B cell (primary cell): ENCODE data around the gene POU2AF1. TPM values are rescaled to one million over a fixed set of nuclear protein-coding genes. Genes with fewer than 3 reads are reported as not detected.

Experiments used
- ATAC-seq: fragments of 200-7000 bp; cut with Tn5 transposase; one replicate; pipeline ENCODE4 v1.10.0; 2021; ENCODE audit warnings: low read depth, mild to moderate bottlenecking, moderate number of reproducible peaks, moderate library complexity
- CTCF ChIA-PET: fragments of 350-600 bp; sonication (Branson Sonifier 250); formaldehyde crosslinking; loops from one replicate; lab custom pipeline; 2021; ENCODE audit warnings: antibody characterized with exemption, inconsistent platforms; lab: Charles Lee
- POLR2A ChIA-PET: fragments of 350-600 bp; sonication (Branson Sonifier 250); formaldehyde crosslinking; loops from one replicate; lab custom pipeline; 2021; ENCODE audit warnings: antibody characterized with exemption; lab: Charles Lee
- DNase-seq: peaks from one replicate; pipeline ENCODE4 v3.0.0; 2013
- H2AFZ ChIP-seq: 2 replicates; pipeline ENCODE4 v1.6.1; 2012; ENCODE audit warnings: mild to moderate bottlenecking, low read depth, low read length; ENCODE audit not compliant: insufficient read depth, poor library complexity, severe bottlenecking
- H3K27ac ChIP-seq, 2 donors: 1 replicate in 1 of 2; 2 replicates in 1 of 2; pipeline ENCODE4 v1.5.1; 2012 to 2013; ENCODE audit warnings: low read length in 2 of 2, mild to moderate bottlenecking in 2 of 2, moderate library complexity in 1 of 2
- H3K27me3 ChIP-seq, 4 experiments: fragments of 200-600 bp in 1 of 4; sonication (generic) in 1 of 4; replicated peaks in 1 of 4; 1 replicate in 2 of 4; 2 replicates in 2 of 4; pipeline versions ENCODE4 v1.6.1 to v1.7.0; 2013 to 2016; ENCODE audit warnings: low read length in 3 of 4, mild to moderate bottlenecking in 2 of 4, mixed read lengths in 1 of 4, moderate library complexity in 1 of 4; ENCODE audit not compliant: insufficient read depth in 4 of 4, control insufficient read depth in 3 of 4; ENCODE audit errors: control extremely low read depth in 1 of 4
- H3K36me3 ChIP-seq, 2 experiments: replicated peaks in 1 of 2; 1 replicate in 1 of 2; 2 replicates in 1 of 2; pipeline versions ENCODE4 v1.6.1 to v1.7.1; 2013; ENCODE audit warnings: low read length in 1 of 2; ENCODE audit not compliant: insufficient read depth in 2 of 2, control insufficient read depth in 1 of 2; ENCODE audit errors: control extremely low read depth in 1 of 2, extremely low read depth in 1 of 2
- H3K4me1 ChIP-seq, 2 donors: fragments of 200-600 bp in 1 of 2; sonication (generic) in 1 of 2; 1 replicate in 1 of 2; 2 replicates in 1 of 2; pipeline versions ENCODE4 v1.5.1 to v1.6.1; 2013 to 2017; ENCODE audit warnings: low read length in 2 of 2; ENCODE audit not compliant: control insufficient read depth in 2 of 2, insufficient read depth in 2 of 2
- H3K4me2 ChIP-seq: replicated peaks from 2 replicates; pipeline ENCODE3; 2012; ENCODE audit warnings: mild to moderate bottlenecking, low read depth, low read length; ENCODE audit not compliant: poor library complexity, severe bottlenecking
- H3K4me3 ChIP-seq, 5 experiments: fragments of 200-600 bp in 1 of 5; sonication (generic) in 1 of 5; 1 replicate in 3 of 5; 2 replicates in 2 of 5; pipeline versions ENCODE4 v1.5.1 to v1.7.0; 2011 to 2016; ENCODE audit warnings: low read length in 4 of 5, mild to moderate bottlenecking in 4 of 5, low read depth in 2 of 5, control low read depth in 1 of 5, moderate library complexity in 1 of 5; ENCODE audit not compliant: insufficient read depth in 1 of 5; ENCODE audit errors: control extremely low read depth in 1 of 5, extremely low read depth in 1 of 5
- H3K79me2 ChIP-seq: fragments of 200-600 bp; sonication (generic); one replicate; pipeline ENCODE4 v1.6.0; 2016; ENCODE audit warnings: low read length; ENCODE audit not compliant: control insufficient read depth, insufficient read depth
- H3K9ac ChIP-seq: fragments of 200-600 bp; sonication (generic); 2 replicates; pipeline ENCODE4 v1.6.1; 2017; ENCODE audit warnings: mild to moderate bottlenecking, low read length, moderate library complexity
- H3K9me3 ChIP-seq, 3 donors: one replicate each; pipeline versions ENCODE4 v1.6.1 to v1.7.1; 2013; ENCODE audit warnings: low read length in 2 of 3; ENCODE audit not compliant: control insufficient read depth in 2 of 3, insufficient read depth in 1 of 3; ENCODE audit errors: control extremely low read depth in 1 of 3
- H4K20me1 ChIP-seq: 2 replicates; pipeline ENCODE4 v1.6.0; 2012; ENCODE audit warnings: mild to moderate bottlenecking, low read length; ENCODE audit not compliant: insufficient read depth, control insufficient read depth, poor library complexity, severe bottlenecking
- H3K27ac Mint-ChIP-seq: one replicate; pipeline ENCODE4 v1.8.0; 2021; ENCODE audit warnings: mixed read lengths
- H3K27me3 Mint-ChIP-seq: one replicate; pipeline ENCODE4 v1.8.0; 2021; ENCODE audit warnings: mixed read lengths
- H3K4me1 Mint-ChIP-seq: one replicate; pipeline ENCODE4 v1.8.0; 2021; ENCODE audit warnings: mixed read lengths
- H3K4me3 Mint-ChIP-seq: one replicate; pipeline ENCODE4 v1.8.0; 2021; ENCODE audit warnings: mixed read lengths
- H3K9me3 Mint-ChIP-seq: one replicate; pipeline ENCODE4 v1.8.0; 2022; ENCODE audit warnings: mixed read lengths; ENCODE audit not compliant: insufficient read depth
- EZH2 ChIP-seq: IDR thresholded peaks from 2 replicates; pipeline ENCODE4 v1.6.1; 2012; ENCODE audit warnings: borderline replicate concordance, low read depth, mild to moderate bottlenecking, moderate library complexity, low read length; ENCODE audit not compliant: insufficient read depth, poor library complexity, severe bottlenecking
- WGBS: methylation state at CpG from one replicate; pipeline ENCODE4 v1.1.5; 2013; ENCODE audit warnings: missing lambda C conversion rate; ENCODE audit not compliant: insufficient coverage; 5-methylcytosine and 5-hydroxymethylcytosine counted together
- intact Hi-C: fragments of 100-400 bp; cut with micrococcal nuclease; formaldehyde crosslinking; loops from one replicate; pipeline ENCODE4 v1.10.0; 2022
- polyA plus RNA-seq: library from polyadenylated mRNA; depleted of rRNA; stranded (reverse); fragments of >200 nt; gene quantifications from 2 replicates; pipeline ENCODE4 v1.2.3, GENCODE V29; 2012
- total RNA-seq, 2 donors: library from RNA; stranded (reverse); fragments of 120-200 nt in 1 of 2; gene quantifications; 1 replicate in 1 of 2; 2 replicates in 1 of 2; pipeline versions ENCODE4 v1.2.3 to v1.2.4, GENCODE V29; 2013 to 2022
- TF ChIP-seq, protein P1 (sequence below): fragments of 200-600 bp; IDR thresholded peaks from one replicate; pipeline ENCODE4 v1.8.0; 2022; ENCODE audit warnings: antibody characterized with exemption, mild to moderate bottlenecking

POU2AF1 gene
- total and polyA plus RNA-seq, 2 donors (not counting 1 experiment from before 2014, with no cell fraction given) = 308 to 407 TPM

DNA sequence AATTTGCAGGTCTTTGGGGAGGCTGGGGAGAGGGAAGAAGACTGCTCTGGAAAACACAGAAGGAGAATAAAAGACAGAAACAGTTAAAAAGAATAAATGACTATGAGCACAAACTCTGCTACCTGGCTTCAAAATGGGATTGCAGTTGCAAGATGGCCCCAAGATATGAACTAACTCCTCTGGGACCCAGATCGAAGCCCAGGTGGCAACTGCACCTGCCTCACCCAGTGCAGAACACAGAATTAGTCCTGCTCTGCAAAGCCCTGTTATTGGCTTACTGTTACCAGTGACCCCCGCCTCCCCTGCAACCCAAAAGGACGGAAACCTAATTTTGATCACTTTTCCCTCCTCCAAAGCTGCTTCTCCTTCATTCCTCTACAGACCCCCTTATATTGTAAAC lies 35.9 kb upstream of the POU2AF1 start:
- intact Hi-C loops = loop anchor here (5.0 kb wide), 1 partner anchor 238 kb away; no protein-coding TSS in a partner anchor
- TF ChIP-seq, protein P1, sequence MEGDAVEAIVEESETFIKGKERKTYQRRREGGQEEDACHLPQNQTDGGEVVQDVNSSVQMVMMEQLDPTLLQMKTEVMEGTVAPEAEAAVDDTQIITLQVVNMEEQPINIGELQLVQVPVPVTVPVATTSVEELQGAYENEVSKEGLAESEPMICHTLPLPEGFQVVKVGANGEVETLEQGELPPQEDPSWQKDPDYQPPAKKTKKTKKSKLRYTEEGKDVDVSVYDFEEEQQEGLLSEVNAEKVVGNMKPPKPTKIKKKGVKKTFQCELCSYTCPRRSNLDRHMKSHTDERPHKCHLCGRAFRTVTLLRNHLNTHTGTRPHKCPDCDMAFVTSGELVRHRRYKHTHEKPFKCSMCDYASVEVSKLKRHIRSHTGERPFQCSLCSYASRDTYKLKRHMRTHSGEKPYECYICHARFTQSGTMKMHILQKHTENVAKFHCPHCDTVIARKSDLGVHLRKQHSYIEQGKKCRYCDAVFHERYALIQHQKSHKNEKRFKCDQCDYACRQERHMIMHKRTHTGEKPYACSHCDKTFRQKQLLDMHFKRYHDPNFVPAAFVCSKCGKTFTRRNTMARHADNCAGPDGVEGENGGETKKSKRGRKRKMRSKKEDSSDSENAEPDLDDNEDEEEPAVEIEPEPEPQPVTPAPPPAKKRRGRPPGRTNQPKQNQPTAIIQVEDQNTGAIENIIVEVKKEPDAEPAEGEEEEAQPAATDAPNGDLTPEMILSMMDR = no peak
- TF ChIP-seq EZH2 = no peak
- Histone ChIP-seq H3K4me2 (peak overlapping the region; percentile 76), H3K4me3 (peak overlapping the region in 1 of 5 experiments; percentile 28), H2AFZ (peak overlapping the region; percentile 81), H4K20me1 (no peaks in the 10 kb centered on the region), H3K9ac (peak overlapping the region; percentile 39), H3K36me3 (no peaks in the 10 kb centered on the region), H3K9me3 (peaks cover 0 to 8% (median 0%) of the 10 kb centered on the region in 3 donors), H3K79me2 (peaks cover 18% of the 10 kb centered on the region), H3K27ac (peak overlapping the region; percentile 98), H3K4me1 (peaks cover 86 to 95% of the 10 kb centered on the region in 2 donors), H3K27me3 (no peaks in the 10 kb centered on the region)
- ATAC-seq (no peak), DNase-seq (no peak)
- Mint-ChIP-seq H3K27me3 (no peaks in the 10 kb centered on the region), H3K9me3 (no peaks in the 10 kb centered on the region), H3K4me3 (peak overlapping the region; percentile 84), H3K4me1 (peaks cover 97% of the 10 kb centered on the region), H3K27ac (peak overlapping the region; percentile 98)
- 36% methylated on average over 3 of the region's 3 CpGs for WGBS
- POLR2A ChIA-PET = interaction anchor here (6.7 to 11.9 kb wide), 2 partner anchors 16 to 38 kb away, joined by 63 to 314 read pairs; partner anchors contain the start of gene POU2AF1
- CTCF ChIA-PET = interaction anchor here (0.5 to 27.6 kb wide), 8 partner anchors 8 to 602 kb away, joined by 3 to 922 read pairs (median 5); partner anchors contain the start of gene POU2AF1

DNA sequence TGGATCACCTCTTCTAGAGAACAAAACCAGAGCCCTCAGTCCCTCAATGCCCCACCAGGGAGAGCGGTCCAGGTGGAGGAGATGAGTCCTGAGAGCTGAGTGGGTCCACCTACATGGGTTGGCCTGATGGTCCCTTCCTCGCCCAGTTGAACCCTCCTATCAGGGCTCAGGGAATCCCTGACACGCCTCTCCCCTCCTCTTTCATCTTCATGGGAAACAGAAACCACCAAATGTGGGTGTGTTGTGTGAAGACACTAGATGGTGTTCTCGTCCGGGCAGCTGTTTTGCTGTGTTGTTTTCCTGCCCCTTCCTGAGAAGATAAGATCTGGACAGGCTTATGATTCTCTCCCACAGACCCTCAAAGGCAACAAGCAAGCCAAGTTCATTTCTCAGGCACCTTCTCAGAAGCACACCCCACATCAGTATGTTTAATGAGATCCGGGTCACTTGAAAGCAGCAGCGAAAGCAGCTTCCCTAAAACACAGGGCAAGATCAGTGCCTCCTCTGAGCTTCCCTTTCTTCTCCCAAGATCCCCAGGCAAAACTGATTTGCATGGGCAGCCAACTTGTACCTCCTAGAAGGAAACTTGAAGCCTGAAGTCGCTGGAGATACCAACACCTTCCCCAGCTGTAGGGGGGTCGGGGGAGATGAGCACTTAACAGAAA lies 35.3 kb upstream of the POU2AF1 start:
- H3K9ac ChIP-seq = peak overlapping the region; percentile 39
- ATAC-seq (no peak), DNase-seq (peak; percentile 61)
- TF ChIP-seq, protein P1 = no peak
- TF ChIP-seq EZH2 = no peak
- H3K4me2 ChIP-seq = peak overlapping the region; percentile 76
- H3K4me3 Mint-ChIP-seq = peak overlapping the region; percentile 84
- no peaks in the 10 kb centered on the region for H3K27me3 Mint-ChIP-seq
- H2AFZ ChIP-seq = peak overlapping the region; percentile 81
- H3K9me3 Mint-ChIP-seq = no peaks in the 10 kb centered on the region
- H3K36me3 ChIP-seq = no peaks in the 10 kb centered on the region
- peak overlapping the region; percentile 98 for H3K27ac ChIP-seq
- H3K9me3 ChIP-seq = peaks cover 0 to 3% (median 0%) of the 10 kb centered on the region in 3 donors
- WGBS = 29% methylated on average over 3 of the region's 9 CpGs
- H3K4me1 ChIP-seq = peaks cover 86 to 95% of the 10 kb centered on the region in 2 donors
- POLR2A ChIA-PET = interaction anchor here (6.7 to 11.9 kb wide), 2 partner anchors 15 to 38 kb away, joined by 63 to 314 read pairs; partner anchors contain the start of gene POU2AF1
- H3K27me3 ChIP-seq = no peaks in the 10 kb centered on the region
- peak overlapping the region; percentile 98 for H3K27ac Mint-ChIP-seq
- no peaks in the 10 kb centered on the region for H4K20me1 ChIP-seq
- peaks cover 13% of the 10 kb centered on the region for H3K79me2 ChIP-seq
- CTCF ChIA-PET = interaction anchor here (0.5 to 27.6 kb wide), 7 partner anchors 9 to 603 kb away, joined by 3 to 922 read pairs (median 6); partner anchors contain the start of gene POU2AF1
- peak overlapping the region in 3 of 5 experiments; percentile 7 to 28 (median 19) for H3K4me3 ChIP-seq
- peaks cover 97% of the 10 kb centered on the region for H3K4me1 Mint-ChIP-seq
- intact Hi-C loops = no loop called here
